Activated naive CD8-positive, alpha-beta T cell (primary cell): ENCODE results near the gene RETREG3.
"Not testable (repeated sequence)": the region's sequence is repeated elsewhere in the genome, so short reads cannot be mapped to it uniquely, and the experiment has no call there.

Source experiments
- H3K27ac Mint-ChIP-seq: one replicate; pipeline ENCODE4 v1.8.0; 2021; ENCODE audit warnings: mixed read lengths
- H3K27me3 Mint-ChIP-seq: one replicate; pipeline ENCODE4 v1.8.0; 2021; ENCODE audit warnings: mixed read lengths
- H3K36me3 Mint-ChIP-seq: one replicate; pipeline ENCODE4 v1.8.0; 2021; ENCODE audit warnings: mixed read lengths
- H3K4me1 Mint-ChIP-seq: one replicate; pipeline ENCODE4 v1.8.0; 2021; ENCODE audit warnings: low read depth, mixed read lengths
- H3K4me3 Mint-ChIP-seq: one replicate; pipeline ENCODE4 v1.8.0; 2021; ENCODE audit warnings: mild to moderate bottlenecking, mixed read lengths
- H3K9me3 Mint-ChIP-seq: one replicate; pipeline ENCODE4 v1.8.0; 2021; ENCODE audit warnings: low read depth, mixed read lengths

RETREG3 gene

DNA sequence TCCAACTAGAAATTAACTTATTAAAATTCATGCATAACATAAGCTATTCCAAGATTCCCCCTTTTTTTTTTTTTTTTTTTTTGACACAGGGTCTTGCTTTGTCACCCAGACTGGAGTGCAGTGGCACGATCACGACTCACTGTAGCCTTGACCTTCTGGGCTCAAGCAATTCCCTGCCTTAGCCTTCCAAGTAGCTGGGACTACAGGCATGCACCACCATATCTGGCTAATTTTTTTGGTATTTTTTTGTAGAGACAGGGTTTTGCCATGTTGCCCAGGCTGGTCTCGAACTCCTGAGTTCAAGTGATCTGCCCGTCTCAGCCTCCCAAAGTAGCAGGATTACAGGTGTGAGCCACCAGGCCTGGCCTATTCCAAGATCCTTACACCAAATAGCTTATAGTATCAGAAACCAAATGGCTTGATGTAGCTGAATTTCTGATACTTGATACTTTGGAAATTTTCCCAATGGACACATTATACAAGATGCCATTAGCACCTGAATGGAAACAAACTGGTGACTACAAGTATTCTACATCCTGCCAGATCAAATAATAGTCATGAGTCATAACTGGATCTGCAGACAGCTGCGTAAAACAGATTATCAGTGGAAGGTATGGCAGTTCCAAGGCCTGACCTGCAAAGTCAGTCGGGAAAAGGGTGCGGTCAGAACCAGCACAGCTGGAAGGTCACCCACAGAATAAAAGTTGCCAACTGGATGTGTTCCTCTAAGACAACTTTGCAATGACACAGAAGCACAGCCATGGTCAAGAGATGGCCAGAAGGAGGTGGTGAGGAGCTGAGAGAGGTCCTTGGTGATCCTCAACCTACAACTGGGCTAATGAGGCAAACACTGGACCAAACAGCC lies 14.8 kb upstream of the RETREG3 start:
- no peaks in the 10 kb centered on the region for H3K36me3 Mint-ChIP-seq
- no peaks in the 10 kb centered on the region for H3K4me1 Mint-ChIP-seq
- no peaks in the 10 kb centered on the region for H3K9me3 Mint-ChIP-seq
- H3K4me3 Mint-ChIP-seq, result no peak overlapping the region
- no peaks in the 10 kb centered on the region for H3K27me3 Mint-ChIP-seq
- no peak overlapping the region for H3K27ac Mint-ChIP-seq

DNA sequence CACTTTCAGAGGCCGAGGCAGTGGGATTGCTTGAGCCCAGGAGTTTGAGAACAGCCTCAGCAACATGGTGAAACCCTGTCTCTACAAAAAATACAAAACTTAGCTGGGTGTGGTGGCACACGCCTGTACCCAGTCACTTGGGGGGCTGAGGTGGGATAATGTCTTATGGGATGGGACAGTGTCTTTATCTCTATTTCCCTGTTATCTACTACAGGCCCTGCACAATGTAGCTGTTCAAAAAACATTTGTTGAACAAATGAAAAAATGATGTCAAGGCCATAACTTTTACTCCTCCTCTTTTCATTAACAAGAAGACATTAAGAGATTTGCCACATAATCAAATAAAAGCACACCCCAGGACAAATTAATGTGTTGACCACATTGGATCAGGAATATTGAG lies 14.1 kb upstream of the RETREG3 start:
- Mint-ChIP-seq H3K27me3 (no peaks in the 10 kb centered on the region), H3K36me3 (no peaks in the 10 kb centered on the region)

DNA sequence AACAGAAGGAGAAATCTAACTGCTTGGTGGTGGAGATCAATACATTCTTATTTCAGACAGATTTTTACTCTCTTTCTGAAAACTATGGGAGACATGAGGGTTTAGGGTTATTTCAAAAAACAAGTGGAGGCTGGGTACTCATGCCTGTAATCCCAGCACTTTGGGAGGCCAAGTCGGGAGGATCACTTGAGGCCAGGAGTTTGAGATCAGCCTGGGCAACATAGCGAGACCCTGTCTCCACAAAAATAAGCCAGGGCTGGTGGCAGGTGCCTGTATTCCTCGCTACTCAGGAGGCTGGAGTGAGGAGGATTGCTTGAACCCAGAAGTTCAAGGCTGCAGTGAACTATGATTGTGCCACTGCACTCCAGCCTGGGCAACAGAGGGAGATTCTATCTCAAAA lies 12.8 kb upstream of the RETREG3 start:
- H3K27ac Mint-ChIP-seq, H3K36me3 Mint-ChIP-seq, H3K9me3 Mint-ChIP-seq, H3K27me3 Mint-ChIP-seq, H3K4me1 Mint-ChIP-seq, H3K4me3 Mint-ChIP-seq: not testable (repeated sequence)

More for the DNA sequence above, 14.1 kb upstream of the RETREG3 start:
- no peaks in the 10 kb centered on the region for H3K4me1 Mint-ChIP-seq
- H3K4me3 Mint-ChIP-seq, result no peak overlapping the region
- H3K27ac Mint-ChIP-seq, result no peak overlapping the region
- no peaks in the 10 kb centered on the region for H3K9me3 Mint-ChIP-seq

DNA sequence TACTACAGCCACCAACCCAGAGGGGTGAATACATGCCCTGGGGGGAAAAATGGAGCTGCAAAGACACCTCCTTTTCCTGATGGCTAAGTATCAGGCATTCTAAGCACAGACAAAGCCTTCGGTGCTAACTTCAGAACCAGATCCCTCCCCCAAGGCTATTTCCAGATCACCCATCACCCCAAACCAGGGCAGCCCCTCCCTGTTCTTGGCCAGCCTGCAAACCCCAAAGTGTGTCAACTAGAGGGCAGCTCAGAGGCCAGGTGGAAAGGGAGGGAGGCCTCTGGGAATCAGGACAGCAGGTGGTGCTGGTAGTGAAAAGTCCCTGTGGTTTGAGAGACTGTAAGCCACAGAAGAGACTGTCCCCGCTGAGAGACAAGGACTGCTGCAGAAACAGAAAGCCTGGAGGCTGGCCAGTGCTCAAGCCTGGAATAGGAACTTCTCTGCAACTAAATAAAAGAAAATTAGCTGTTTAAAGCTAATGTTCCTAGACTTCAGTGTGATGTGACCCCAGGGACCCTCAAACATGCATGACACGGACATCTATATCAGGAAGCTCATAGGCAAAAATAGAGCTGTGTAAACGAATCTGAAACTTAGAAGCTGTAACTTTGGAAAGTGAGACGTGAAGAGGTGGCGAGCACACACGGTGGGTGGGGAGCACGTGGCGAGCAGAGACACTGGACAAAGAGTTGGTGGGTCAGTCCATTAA lies 9.4 kb upstream of the RETREG3 start:
- peaks cover 3% of the 10 kb centered on the region for H3K36me3 Mint-ChIP-seq
- no peaks in the 10 kb centered on the region for H3K27me3 Mint-ChIP-seq
- H3K4me3 Mint-ChIP-seq, result no peak overlapping the region
- no peak overlapping the region for H3K27ac Mint-ChIP-seq
- H3K9me3 Mint-ChIP-seq, result no peaks in the 10 kb centered on the region
- H3K4me1 Mint-ChIP-seq, result no peaks in the 10 kb centered on the region

DNA sequence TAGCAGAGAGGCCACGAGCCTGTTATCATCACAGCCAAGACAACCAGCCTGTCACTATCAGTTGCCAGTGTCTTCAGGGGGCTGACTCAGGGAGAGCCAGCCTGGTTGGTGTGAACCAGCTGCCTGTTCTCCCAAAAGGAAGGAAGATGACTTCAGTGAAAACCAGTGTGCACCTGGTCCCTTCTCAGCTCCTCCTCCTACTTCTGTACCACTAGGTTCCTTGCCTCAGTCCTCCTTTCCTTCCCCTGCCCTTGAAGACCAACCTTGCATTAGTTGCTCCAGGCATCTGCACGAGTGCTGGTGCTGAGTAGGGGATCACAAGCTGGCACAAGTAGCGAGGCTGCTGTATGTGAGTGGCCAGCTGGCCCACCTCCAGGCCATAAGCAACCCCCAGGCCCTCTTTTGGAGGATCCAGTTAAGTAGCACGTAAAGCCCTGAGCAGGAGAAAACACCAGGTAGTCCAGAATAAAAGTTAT lies 8.8 kb upstream of the RETREG3 start:
- peaks cover 3% of the 10 kb centered on the region for H3K36me3 Mint-ChIP-seq
- no peaks in the 10 kb centered on the region for H3K27me3 Mint-ChIP-seq
- no peaks in the 10 kb centered on the region for H3K9me3 Mint-ChIP-seq
- no peak overlapping the region for H3K27ac Mint-ChIP-seq
- no peak overlapping the region for H3K4me3 Mint-ChIP-seq
- H3K4me1 Mint-ChIP-seq, result no peaks in the 10 kb centered on the region

DNA sequence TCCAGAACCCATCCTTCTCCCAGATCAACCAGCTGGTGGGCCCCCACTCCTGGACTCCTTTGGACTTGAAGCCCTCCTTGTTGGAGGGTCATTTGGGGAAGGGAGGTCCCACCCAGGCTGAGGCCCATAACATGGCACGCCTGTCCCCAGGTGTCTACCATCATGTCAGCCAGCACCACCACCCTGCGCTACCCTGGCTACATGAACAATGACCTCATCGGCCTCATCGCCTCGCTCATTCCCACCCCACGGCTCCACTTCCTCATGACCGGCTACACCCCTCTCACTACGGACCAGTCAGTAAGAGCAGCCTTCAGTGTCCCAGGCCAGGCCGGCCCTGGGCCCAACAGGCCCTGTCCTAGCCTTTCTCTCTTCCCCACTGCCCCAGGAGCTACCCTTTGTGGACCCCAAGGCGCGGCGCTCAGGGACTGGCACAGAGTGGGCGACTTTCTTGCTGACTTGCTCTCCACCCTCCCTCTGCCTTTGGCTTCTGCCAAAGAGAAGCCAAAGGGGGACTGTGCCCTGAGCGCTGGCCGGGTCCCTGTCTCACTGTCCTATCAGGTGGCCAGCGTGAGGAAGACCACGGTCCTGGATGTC lies 4.6 kb upstream of the RETREG3 start:
- Mint-ChIP-seq H3K27ac (no peak overlapping the region), H3K4me1 (peaks cover 4% of the 10 kb centered on the region), H3K4me3 (no peak overlapping the region), H3K27me3 (no peaks in the 10 kb centered on the region), H3K9me3 (no peaks in the 10 kb centered on the region), H3K36me3 (peaks cover 6% of the 10 kb centered on the region)

DNA sequence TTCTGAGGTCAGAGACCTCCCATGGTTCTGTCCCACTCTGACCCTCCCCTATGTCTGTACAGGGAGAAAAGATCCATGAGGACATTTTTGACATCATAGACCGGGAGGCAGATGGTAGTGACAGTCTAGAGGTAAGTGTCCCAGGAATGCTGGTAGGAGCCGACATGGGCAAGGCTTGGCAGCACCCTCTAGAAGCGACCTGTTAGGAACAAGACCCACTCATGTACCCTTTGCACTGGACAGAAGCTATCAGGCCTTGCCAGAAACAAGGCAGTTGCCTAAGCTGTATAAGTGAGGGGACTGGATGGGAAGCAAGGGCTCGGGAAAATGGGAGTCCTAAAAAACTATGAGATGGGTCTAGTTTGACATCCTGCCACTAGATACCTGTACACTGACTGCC lies 2.8 kb upstream of the RETREG3 start:
- H3K27me3 Mint-ChIP-seq, result no peaks in the 10 kb centered on the region
- peaks cover 6% of the 10 kb centered on the region for H3K36me3 Mint-ChIP-seq
- H3K9me3 Mint-ChIP-seq, result no peaks in the 10 kb centered on the region
- no peak overlapping the region for H3K27ac Mint-ChIP-seq
- H3K4me1 Mint-ChIP-seq, result peaks cover 17% of the 10 kb centered on the region
- H3K4me3 Mint-ChIP-seq, result peak overlapping the region; percentile 33

DNA sequence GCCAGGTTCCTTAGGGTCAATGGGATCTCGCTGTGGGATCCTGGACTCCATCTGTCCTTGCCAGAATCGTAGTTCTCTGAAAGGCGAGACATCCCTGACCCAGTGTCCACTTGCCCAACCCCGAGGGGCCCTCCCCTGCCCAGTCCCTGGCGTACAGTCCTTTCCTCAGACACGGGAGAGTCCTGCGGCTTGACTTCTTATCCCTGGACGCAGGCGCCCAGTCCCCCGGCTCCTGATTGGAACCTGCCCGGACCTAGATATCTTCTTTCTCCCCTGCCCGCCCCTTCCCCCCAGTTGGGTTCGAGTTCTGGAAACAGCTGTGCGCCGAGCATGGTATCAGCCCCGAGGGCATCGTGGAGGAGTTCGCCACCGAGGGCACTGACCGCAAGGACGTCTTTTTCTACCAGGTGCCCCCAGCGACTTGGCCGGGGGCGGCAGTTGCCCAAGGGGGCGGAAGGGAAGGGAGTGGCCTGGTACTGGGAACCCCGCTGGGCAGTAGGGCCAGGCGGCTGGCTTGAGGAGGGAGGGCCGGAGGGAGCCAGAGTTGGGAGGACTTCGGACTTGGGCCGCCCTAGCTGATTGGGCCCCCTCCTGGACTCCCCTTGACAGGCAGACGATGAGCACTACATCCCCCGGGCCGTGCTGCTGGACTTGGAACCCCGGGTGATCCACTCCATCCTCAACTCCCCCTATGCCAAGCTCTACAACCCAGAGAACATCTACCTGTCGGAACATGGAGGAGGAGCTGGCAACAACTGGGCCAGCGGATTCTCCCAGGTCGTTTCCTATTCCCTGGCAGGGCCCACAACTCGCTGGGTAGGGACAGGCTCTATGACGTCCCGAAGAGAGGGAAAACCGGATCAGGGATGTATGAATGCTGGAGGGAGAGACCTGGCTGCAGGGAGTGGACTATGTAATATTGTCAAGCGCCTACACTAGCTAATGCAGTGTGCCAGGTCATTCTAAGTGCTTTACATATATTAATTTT lies 934 bp upstream of the RETREG3 start:
- not testable (repeated sequence) for H3K36me3 Mint-ChIP-seq, H3K9me3 Mint-ChIP-seq

DNA sequence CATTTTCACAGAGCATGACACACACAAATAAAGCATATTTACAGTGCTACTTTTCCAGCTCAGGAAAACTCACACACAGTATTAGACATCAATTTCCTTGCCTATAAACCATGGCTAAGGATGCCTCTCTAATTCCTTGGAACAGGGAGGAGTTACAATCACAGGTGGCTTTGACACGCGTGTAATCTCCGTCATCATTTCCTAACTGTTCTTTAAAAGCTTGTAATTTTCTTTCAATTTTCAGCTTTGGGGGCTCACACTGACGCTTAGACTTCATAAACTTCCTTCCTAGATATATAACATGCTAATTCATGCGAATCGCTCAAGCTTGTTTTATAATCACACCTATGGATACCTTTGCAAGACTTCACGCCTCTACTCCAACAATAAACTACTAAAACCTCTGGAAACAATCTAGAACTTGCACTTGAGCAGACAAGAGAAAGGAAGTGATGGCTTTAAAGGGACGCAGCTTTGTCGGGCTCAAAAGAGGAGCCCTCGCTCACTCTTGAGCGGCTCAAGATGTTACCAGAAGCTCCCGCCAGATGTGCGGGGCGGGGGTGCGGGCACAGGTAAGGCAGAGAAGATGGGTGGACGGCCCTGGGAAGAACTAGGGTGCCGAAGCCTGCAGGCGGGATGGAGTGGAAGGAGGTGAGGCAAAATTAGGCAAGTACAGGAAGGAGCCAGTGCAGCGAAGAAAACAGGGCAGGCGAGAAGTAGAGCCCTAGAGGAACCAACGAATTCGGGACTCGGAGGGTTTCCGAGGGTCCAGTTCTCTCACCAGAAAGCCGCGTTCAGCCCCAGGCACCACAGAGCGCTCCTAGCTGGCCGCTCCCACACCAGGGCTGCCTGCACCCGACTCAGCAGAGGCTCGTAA lies 631 bp downstream of the RETREG3 start:
- Mint-ChIP-seq H3K4me3 (peak overlapping the region; percentile 100), H3K36me3 (peaks cover 4% of the 10 kb centered on the region)

More for the DNA sequence above, 934 bp upstream of the RETREG3 start:
- Mint-ChIP-seq H3K27ac (peak overlapping the region; percentile 98), H3K4me1 (peaks cover 36% of the 10 kb centered on the region), H3K4me3 (peak overlapping the region; percentile 100)
- not testable (repeated sequence) for H3K27me3 Mint-ChIP-seq

DNA sequence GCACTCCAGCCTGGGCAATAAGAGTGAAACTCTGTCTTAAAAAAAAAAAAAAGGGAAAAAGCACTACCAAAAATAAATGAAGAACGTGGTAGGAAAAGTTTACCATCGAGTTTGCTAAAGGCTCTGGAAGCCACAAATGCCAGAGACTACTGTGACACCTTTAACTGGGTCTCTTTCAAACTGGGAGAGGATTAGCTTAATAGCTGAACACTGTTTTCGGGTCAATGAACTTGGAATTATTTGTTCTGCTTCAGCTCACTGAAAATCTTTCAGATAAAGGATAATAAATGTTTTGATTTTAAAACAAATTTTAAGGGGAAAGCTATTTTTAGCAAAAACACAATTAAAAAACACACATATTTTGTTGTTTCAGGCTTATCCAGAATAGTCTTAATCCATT lies 1.4 kb downstream of the RETREG3 start:
- Mint-ChIP-seq H3K27ac (peak overlapping the region; percentile 98), H3K4me1 (peaks cover 56% of the 10 kb centered on the region), H3K4me3 (peak overlapping the region; percentile 100), H3K9me3 (no peaks in the 10 kb centered on the region), H3K27me3 (no peaks in the 10 kb centered on the region), H3K36me3 (peaks cover 4% of the 10 kb centered on the region)

More for the DNA sequence above, 631 bp downstream of the RETREG3 start:
- Mint-ChIP-seq H3K4me1 (peaks cover 49% of the 10 kb centered on the region), H3K9me3 (no peaks in the 10 kb centered on the region), H3K27ac (peak overlapping the region; percentile 98), H3K27me3 (no peaks in the 10 kb centered on the region)

DNA sequence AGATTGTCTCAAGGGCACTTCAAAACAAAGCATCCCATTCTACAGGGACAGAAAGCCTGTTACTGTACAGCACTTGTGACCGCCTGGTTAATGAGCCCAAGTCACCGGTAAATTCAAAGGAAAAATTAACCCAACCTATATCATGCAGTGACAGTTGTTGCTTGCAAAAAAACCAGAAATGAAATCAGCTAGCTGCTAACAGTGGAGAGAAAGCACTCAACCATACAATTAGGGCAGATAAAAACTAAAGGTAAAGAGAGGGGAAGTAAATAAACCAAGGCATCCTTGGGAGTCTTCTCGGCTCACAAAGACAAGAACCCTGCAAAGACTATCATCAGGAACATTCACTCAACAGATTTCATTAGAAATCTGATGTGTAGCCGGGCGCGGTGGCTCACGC lies 5.9 kb downstream of the RETREG3 start:
- H3K4me1 Mint-ChIP-seq, result peaks cover 67% of the 10 kb centered on the region
- H3K27me3 Mint-ChIP-seq, result no peaks in the 10 kb centered on the region
- peak overlapping the region; percentile 32 for H3K4me3 Mint-ChIP-seq
- peak overlapping the region; percentile 56 for H3K27ac Mint-ChIP-seq
- H3K9me3 Mint-ChIP-seq, result no peaks in the 10 kb centered on the region
- H3K36me3 Mint-ChIP-seq, result peaks cover 2% of the 10 kb centered on the region

DNA sequence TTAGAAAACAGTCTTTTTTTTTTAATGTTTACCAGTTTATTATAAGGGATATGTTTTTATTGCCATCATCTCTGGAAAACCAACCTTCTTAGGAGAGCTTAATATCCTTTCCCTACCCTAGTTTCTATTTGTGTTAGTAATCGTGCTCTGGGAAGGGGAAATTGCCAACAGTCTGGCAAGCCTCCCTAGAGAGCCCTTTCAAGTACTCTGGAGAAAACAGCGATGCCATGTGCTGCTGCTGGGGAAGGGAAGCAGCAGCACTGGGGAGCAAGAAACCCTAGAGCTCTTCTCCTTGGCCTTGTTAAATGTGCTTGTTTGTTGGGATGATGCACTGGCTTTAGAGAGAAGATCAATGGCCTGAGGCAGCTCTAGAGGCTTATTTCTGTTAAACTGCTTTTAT lies 10.3 kb downstream of the RETREG3 start:
- H3K27ac Mint-ChIP-seq, result peak overlapping the region; percentile 2
- H3K4me3 Mint-ChIP-seq, result peak overlapping the region; percentile 4
- no peaks in the 10 kb centered on the region for H3K27me3 Mint-ChIP-seq
- H3K4me1 Mint-ChIP-seq, result peaks cover 31% of the 10 kb centered on the region
- H3K9me3 Mint-ChIP-seq, result no peaks in the 10 kb centered on the region
- H3K36me3 Mint-ChIP-seq, result no peaks in the 10 kb centered on the region

DNA sequence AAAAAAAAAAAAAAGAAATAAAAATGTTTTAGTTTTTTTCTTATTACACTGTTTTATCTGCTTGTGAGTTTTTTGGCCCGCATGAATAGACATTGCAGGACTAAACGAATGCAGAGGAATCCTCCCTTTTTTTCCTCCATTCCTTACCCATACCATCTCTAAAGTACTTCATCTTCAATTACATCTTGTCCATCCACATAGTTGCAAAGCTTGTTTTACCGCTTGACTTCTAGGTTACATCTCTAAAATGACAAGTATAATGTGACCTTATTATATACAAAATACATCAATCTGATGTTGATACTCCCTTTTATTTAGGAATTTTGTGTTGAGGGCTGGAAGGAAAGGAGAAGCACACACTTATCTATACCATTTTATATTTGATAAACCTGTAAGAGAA lies 12.8 kb downstream of the RETREG3 start:
- H3K9me3 Mint-ChIP-seq, result no peaks in the 10 kb centered on the region
- no peaks in the 10 kb centered on the region for H3K36me3 Mint-ChIP-seq
- H3K27me3 Mint-ChIP-seq, result no peaks in the 10 kb centered on the region
- peaks cover 25% of the 10 kb centered on the region for H3K4me1 Mint-ChIP-seq
- H3K27ac Mint-ChIP-seq, result peak overlapping the region; percentile 0
- no peak overlapping the region for H3K4me3 Mint-ChIP-seq
